Fibroblast of pulmonary artery (primary cell): ENCODE data around the gene GMDS.

ENCODE experiments used
- DNase-seq: peaks from one replicate; pipeline ENCODE4 v3.0.0-alpha.2; 2010; ENCODE audit warnings: low read depth
- H3K4me3 ChIP-seq: replicated peaks from 2 replicates; pipeline ENCODE4 v1.5.1; 2011; ENCODE audit warnings: low read depth, mild to moderate bottlenecking, control low read depth, low read length, moderate library complexity
- TF ChIP-seq, protein P1 (sequence below): IDR thresholded peaks from 2 replicates; pipeline ENCODE4 v1.5.1; 2011; ENCODE audit warnings: mild to moderate bottlenecking, control low read depth, low read length, inconsistent platforms; ENCODE audit errors: missing control alignments

The GMDS gene

DNA sequence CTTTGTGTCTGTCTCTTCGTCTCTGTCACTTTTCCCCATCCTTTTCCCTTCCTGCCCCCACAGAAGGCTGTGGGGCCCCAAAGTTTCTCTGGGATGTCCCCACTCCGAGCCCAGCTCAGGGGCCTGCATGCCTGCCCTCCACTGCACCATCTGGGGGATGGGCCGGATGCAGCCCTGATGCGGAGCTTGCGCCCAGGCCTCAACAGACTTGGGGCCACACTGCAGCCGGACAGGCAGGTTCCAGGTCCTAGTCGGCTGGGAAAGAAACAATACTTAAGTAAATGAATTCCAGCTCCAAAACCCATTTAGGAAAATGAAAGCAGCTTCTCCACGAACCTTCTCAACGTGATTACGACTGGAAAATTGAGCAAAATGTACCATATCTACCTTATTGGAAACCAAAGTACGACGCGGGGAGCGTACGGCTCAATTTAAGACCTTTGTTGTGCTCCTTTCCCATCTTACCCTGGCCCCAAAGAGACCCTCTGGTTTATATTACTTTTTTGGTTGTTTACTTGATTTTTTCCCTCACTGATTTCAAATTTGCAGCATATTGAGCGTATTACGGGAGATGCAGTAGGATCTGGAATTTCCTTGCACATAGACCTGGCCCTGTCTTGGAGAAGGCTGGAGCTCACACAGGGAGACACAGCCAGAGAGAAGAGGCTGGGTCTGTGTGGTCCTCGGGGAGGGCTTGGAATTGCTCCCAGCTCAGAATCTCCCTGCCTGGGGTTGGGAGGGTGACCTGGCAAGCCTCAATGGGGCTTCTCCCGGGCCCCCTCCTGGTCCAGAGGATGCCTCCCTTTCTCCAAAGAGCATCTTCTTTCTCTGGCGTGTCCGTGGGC, 627.7 kb downstream of the GMDS start:
- TF ChIP-seq, protein P1, sequence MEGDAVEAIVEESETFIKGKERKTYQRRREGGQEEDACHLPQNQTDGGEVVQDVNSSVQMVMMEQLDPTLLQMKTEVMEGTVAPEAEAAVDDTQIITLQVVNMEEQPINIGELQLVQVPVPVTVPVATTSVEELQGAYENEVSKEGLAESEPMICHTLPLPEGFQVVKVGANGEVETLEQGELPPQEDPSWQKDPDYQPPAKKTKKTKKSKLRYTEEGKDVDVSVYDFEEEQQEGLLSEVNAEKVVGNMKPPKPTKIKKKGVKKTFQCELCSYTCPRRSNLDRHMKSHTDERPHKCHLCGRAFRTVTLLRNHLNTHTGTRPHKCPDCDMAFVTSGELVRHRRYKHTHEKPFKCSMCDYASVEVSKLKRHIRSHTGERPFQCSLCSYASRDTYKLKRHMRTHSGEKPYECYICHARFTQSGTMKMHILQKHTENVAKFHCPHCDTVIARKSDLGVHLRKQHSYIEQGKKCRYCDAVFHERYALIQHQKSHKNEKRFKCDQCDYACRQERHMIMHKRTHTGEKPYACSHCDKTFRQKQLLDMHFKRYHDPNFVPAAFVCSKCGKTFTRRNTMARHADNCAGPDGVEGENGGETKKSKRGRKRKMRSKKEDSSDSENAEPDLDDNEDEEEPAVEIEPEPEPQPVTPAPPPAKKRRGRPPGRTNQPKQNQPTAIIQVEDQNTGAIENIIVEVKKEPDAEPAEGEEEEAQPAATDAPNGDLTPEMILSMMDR = no peak
- no peak for DNase-seq
- no peak overlapping the region for H3K4me3 ChIP-seq

DNA sequence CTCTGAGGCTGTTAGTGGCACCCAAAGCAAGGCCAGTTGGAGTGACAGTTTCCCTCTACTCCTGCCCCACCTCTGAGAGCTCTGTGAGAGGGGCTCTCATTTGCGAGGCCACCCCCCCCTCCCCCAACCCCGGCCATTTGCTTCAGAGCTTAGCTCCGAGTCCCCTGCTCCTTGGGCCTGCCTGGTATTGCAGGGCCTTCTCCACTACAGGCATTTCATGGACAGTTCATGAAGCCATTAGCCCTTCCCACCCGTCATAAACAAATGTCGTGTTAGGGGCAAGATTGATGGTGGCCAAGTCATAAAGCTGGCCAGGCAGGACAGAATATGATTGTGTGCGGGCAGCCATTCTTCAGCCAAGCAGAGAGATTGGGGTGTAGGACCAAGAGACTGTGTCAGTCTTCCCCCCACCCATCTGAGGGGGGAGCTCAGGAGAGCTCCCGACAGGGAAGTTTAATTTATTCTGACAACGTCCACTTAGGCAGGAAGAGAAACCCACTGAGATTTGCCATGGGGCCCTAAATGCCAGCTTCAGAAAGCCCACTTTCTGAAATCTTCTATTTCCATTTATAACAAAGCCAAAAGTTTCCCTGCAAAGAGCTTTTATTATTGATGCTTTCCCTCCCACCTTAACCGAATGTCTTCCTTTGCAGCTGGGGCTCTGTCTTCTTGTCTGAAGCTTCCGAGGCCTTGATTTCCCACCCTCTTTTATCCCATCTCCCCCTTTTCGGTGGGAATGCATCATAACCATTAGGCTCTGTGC, 628.5 kb downstream of the GMDS start:
- no peak for DNase-seq
- TF ChIP-seq, protein P1 = no peak
- H3K4me3 ChIP-seq = no peak overlapping the region

DNA sequence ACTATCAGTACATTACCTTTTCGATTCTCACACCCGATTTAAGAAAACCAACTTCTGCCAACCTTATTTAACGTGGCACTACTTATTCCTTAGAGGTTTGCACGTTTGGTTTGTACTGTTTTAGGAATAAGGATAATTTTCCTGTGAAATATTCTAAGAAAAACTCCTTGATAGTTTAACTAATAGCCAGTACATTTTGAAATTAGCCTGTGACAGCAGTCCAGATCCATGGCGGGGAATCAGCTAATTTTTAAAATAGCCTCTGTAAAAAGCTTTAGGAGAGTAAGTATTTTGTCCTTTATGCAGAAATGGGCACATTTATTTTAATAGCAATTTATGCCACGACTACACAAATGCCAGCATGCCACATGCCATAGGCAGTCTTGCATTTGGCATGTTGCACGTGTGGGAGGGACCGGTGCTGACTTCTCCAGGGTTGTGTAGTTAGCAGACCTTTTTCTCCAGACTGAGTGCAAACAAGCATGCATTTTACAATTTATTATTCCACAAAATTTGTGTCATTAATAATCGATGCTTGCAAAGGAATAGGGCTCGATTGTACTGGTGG, 629.5 kb downstream of the GMDS start:
- no peak overlapping the region for H3K4me3 ChIP-seq
- no peak for DNase-seq
- TF ChIP-seq, protein P1 = no peak

DNA sequence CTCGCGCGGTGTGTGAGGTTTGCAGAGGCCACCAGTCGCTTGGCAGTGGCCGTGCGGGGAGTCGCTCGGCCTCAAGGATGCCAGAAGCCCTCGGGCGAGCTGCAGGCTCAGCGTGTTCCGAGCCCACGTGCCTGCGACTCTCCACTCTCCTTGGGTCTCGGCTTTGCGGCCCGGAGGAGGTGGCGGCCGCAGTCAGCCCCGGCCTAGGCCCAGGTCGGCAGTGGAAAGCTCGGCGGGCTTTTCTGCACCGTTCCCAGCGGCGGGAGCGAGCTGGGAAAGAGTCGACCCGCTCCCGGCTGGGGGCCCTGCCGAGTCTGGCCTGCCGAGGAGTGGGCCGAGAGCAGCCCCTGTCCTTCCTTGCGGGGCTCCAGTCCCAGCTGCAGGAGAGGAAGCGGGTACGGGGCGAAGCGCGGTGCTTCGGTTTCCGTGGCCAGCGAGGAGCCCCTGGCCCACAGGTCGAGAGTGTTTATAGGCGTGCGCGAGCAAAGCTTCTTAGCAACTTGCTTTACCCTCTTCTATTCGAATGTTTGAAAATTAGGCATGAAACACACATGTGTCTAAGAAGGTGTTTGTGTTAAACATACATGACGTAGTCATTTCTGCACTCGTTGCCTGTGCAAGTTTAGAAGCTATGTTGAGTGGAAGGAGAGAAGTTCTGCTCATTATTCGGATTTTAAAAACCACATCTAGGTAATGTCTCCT, 630.1 kb downstream of the GMDS start:
- no peak overlapping the region for H3K4me3 ChIP-seq
- TF ChIP-seq, protein P1 = no peak
- no peak for DNase-seq

DNA sequence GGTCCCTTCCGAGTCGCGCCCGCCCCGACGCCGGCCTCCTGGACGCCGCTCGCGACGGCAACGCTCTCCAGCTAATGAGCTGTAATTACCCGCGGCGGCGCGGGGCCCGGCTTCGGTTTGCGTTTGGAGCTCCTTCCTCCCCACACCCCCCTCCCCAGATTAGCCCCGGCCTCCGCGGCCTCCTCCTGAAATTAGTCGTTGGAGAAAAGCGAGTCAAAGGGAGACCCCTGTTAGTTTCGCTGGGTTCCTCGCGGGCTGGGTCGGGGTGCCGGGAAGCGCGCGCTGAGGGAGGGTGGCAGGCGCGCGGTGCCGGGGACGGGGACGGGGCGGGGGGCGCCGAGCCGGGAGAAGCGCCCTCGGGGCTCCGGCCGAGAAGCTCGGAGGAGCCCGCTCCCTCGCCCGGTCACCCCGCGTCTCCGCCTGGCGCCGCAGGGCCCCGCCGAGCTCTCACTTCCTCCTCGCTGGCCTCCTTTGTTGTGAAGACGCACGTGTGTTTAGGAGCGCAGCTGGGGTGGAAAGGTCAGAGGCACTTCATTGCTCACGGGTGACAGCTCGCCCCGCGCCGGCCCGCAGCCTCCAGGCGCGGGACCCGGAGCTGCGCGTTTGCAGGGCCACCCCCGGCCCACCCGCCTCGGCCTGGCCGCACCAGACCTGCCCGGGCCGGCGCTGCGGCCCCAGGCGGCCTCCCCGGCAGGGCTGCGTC, 630.8 kb downstream of the GMDS start:
- peak overlapping the region; percentile 72 for H3K4me3 ChIP-seq
- no peak for DNase-seq
- TF ChIP-seq, protein P1 = no peak
